WTC11 (cell line): ENCODE results near the gene ARHGEF28. TPM values are rescaled to one million over a fixed set of nuclear protein-coding genes. Genes with fewer than 3 reads are reported as not detected.

Source experiments
- ATAC-seq: fragments of 200-7000 bp; cut with Tn5 transposase; 2 replicates; pipeline ENCODE4 v1.10.0; 2021; ENCODE audit warnings: mild to moderate bottlenecking, moderate library complexity
- CTCF ChIA-PET: fragments of 300-600 bp; sonication (Branson Sonifier 250); formaldehyde crosslinking; loops from one replicate; lab custom pipeline; 2021; ENCODE audit warnings: antibody characterized with exemption; lab: Charles Lee
- POLR2A ChIA-PET: fragments of 350-600 bp; sonication (Branson Sonifier 250); formaldehyde crosslinking; loops from one replicate; lab custom pipeline; 2021; ENCODE audit warnings: antibody characterized with exemption; lab: Charles Lee
- DNase-seq: peaks from one replicate; pipeline ENCODE4 v3.0.0; 2021; ENCODE audit warnings: low spot score
- H3K27ac Mint-ChIP-seq: 2 replicates; pipeline ENCODE4 v1.8.0; 2021; ENCODE audit warnings: mixed read lengths
- H3K27me3 Mint-ChIP-seq: 2 replicates; pipeline ENCODE4 v1.8.0; 2021; ENCODE audit warnings: low read depth, mild to moderate bottlenecking, moderate library complexity, mixed read lengths
- H3K36me3 Mint-ChIP-seq: 2 replicates; pipeline ENCODE4 v1.8.0; 2021; ENCODE audit warnings: mixed read lengths
- H3K4me1 Mint-ChIP-seq: 2 replicates; pipeline ENCODE4 v1.8.0; 2022; ENCODE audit warnings: mixed read lengths
- H3K4me3 Mint-ChIP-seq: 2 replicates; pipeline ENCODE4 v1.8.0; 2021; ENCODE audit warnings: mild to moderate bottlenecking, moderate library complexity, mixed read lengths
- H3K9me3 Mint-ChIP-seq: 2 replicates; pipeline ENCODE4 v1.8.0; 2021; ENCODE audit warnings: mixed read lengths
- ATF1 ChIP-seq: sonication (generic); formaldehyde crosslinking; IDR thresholded peaks from 2 replicates; pipeline ENCODE4 v1.8.1; 2023; ENCODE audit warnings: mild to moderate bottlenecking, moderate library complexity, missing genetic modification reagents
- CREB1 ChIP-seq: sonication (generic); formaldehyde crosslinking; IDR thresholded peaks from 2 replicates; pipeline ENCODE4 v1.8.0; 2023; ENCODE audit warnings: mild to moderate bottlenecking, missing genetic modification reagents
- EMX1 ChIP-seq: fragments of 250-450 bp; sonication (Bioruptor Pico); IDR thresholded peaks from 2 replicates; pipeline ENCODE4 v1.8.0; 2021; ENCODE audit warnings: mild to moderate bottlenecking
- GABPB1 ChIP-seq: sonication (generic); formaldehyde crosslinking; IDR thresholded peaks from 2 replicates; pipeline ENCODE4 v1.8.1; 2023; ENCODE audit warnings: mild to moderate bottlenecking, missing genetic modification reagents
- HMGA2 ChIP-seq: fragments of 250-450 bp; sonication (Bioruptor Pico); IDR thresholded peaks from 2 replicates; pipeline ENCODE4 v1.4.0; 2021; ENCODE audit warnings: mild to moderate bottlenecking, moderate library complexity
- JAZF1 ChIP-seq: fragments of 250-450 bp; sonication (Bioruptor Pico); IDR thresholded peaks from 2 replicates; pipeline ENCODE4 v1.9.0; 2021; ENCODE audit warnings: moderate library complexity, mild to moderate bottlenecking, inconsistent platforms
- NR1H2 ChIP-seq: sonication (generic); formaldehyde crosslinking; IDR thresholded peaks from 2 replicates; pipeline ENCODE4 v1.9.0; 2021; ENCODE audit warnings: mild to moderate bottlenecking, moderate library complexity, missing genetic modification reagents
- PRRX2 ChIP-seq: fragments of 250-450 bp; sonication (Bioruptor Pico); IDR thresholded peaks from 2 replicates; pipeline ENCODE4 v1.8.0; 2021; ENCODE audit warnings: mild to moderate bottlenecking
- SMAD3 ChIP-seq: sonication (generic); formaldehyde crosslinking; IDR thresholded peaks from 2 replicates; pipeline ENCODE4 v1.8.0; 2022; ENCODE audit warnings: missing genetic modification reagents, mild to moderate bottlenecking, borderline replicate concordance
- SP1 ChIP-seq: sonication (generic); formaldehyde crosslinking; conservative IDR thresholded peaks from 2 replicates; pipeline ENCODE4 v1.8.1; 2022; ENCODE audit warnings: missing genetic modification reagents
- ZNF317 ChIP-seq: sonication (generic); formaldehyde crosslinking; IDR thresholded peaks from 2 replicates; pipeline ENCODE4 v1.8.1; 2023; ENCODE audit warnings: low read depth, mild to moderate bottlenecking, moderate library complexity, missing genetic modification reagents, borderline replicate concordance
- ZNF671 ChIP-seq: fragments of 250-450 bp; sonication (Bioruptor Pico); IDR thresholded peaks from 2 replicates; pipeline ENCODE4 v1.8.0; 2021; ENCODE audit warnings: mild to moderate bottlenecking
- total RNA-seq: library from RNA; stranded (reverse); gene quantifications from 3 replicates; pipeline ENCODE4 v1.2.3, GENCODE V29; 2021
- TF ChIP-seq, protein P1 (sequence below): sonication (generic); formaldehyde crosslinking; IDR thresholded peaks from 2 replicates; pipeline ENCODE4 v1.8.1; 2023; ENCODE audit warnings: mild to moderate bottlenecking, moderate library complexity, missing genetic modification reagents
- TF ChIP-seq, protein P2 (sequence below): sonication (generic); formaldehyde crosslinking; IDR thresholded peaks from 2 replicates; pipeline ENCODE4 v1.8.1; 2023; ENCODE audit warnings: mild to moderate bottlenecking, missing genetic modification reagents
- TF ChIP-seq, protein P3 (sequence below): fragments of 250-450 bp; sonication (Bioruptor Pico); IDR thresholded peaks from 2 replicates; pipeline ENCODE4 v2.1.2; 2022; ENCODE audit warnings: mild to moderate bottlenecking, moderate library complexity
- TF ChIP-seq, protein P4 (sequence below): fragments of 200-600 bp; IDR thresholded peaks from 2 replicates; pipeline ENCODE4 v1.8.0; 2022; ENCODE audit warnings: antibody characterized with exemption
- TF ChIP-seq, protein P5 (sequence below): fragments of 250-450 bp; sonication (Bioruptor Pico); IDR thresholded peaks from 2 replicates; pipeline ENCODE4 v1.9.0; 2021; ENCODE audit warnings: mild to moderate bottlenecking
- TF ChIP-seq, protein P6 (sequence below): sonication (generic); formaldehyde crosslinking; IDR thresholded peaks from 2 replicates; pipeline ENCODE4 v1.8.0; 2023; ENCODE audit warnings: mild to moderate bottlenecking, missing genetic modification reagents

The ARHGEF28 gene
- total RNA-seq, 1 experiment from 2014 or later = 0.96 TPM

DNA sequence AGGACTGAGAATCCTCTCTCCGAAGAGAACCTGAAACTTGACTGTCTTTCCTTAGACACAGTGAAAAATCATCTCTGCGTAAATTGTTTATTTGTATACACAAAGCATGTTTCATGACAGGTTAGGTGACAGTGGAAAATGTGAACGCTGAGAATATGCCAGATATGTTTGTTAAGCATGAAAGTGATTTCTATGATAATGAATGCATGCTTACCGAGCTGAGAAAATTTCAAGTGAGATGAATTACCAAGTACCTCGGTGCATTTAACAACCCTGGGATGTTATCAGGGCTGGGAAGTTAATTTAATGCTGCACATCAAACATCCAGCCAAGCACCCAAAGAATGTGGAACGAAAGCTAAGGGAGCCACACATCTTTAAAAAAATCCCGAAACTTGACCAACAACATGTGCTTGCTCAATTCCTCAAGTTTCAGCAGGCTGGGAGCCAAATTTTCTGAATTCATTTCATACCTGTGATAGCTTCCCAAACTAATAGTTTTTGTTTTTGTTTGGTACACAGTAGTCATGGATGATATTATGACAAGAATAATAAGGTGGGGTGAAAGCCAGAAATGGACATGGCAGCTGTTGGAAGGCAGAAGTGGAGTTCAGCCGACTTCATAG lies 336.9 kb downstream of the ARHGEF28 start:
- Mint-ChIP-seq H3K27ac (no peak overlapping the region), H3K9me3 (0 out of 2 replicates have a peak, but pooled peaks cover 3% of the 10 kb centered on the region), H3K4me1 (peaks cover 3% of the 10 kb centered on the region; the same call in 1 of the 2 replicates), H3K27me3 (no peaks in the 10 kb centered on the region), H3K36me3 (no peaks in the 10 kb centered on the region), H3K4me3 (no peak overlapping the region)
- DNase-seq (no peak), ATAC-seq (no peak)
- POLR2A ChIA-PET = no interaction called here
- CTCF ChIA-PET = no interaction called here
- no peak for TF ChIP-seq CREB1 (CRISPR knock-in tag)
- TF ChIP-seq, protein P1, sequence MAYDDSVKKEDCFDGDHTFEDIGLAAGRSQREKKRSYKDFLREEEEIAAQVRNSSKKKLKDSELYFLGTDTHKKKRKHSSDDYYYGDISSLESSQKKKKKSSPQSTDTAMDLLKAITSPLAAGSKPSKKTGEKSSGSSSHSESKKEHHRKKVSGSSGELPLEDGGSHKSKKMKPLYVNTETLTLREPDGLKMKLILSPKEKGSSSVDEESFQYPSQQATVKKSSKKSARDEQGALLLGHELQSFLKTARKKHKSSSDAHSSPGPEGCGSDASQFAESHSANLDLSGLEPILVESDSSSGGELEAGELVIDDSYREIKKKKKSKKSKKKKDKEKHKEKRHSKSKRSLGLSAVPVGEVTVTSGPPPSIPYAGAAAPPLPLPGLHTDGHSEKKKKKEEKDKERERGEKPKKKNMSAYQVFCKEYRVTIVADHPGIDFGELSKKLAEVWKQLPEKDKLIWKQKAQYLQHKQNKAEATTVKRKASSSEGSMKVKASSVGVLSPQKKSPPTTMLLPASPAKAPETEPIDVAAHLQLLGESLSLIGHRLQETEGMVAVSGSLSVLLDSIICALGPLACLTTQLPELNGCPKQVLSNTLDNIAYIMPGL (CRISPR knock-in tag) = no peak
- TF ChIP-seq ATF1 (CRISPR knock-in tag) = no peak
- no peak for TF ChIP-seq GABPB1 (CRISPR knock-in tag)
- TF ChIP-seq SP1 = no peak
- TF ChIP-seq SMAD3 (CRISPR knock-in tag) = no peak
- TF ChIP-seq EMX1 (CRISPR knock-in tag) = no peak

DNA sequence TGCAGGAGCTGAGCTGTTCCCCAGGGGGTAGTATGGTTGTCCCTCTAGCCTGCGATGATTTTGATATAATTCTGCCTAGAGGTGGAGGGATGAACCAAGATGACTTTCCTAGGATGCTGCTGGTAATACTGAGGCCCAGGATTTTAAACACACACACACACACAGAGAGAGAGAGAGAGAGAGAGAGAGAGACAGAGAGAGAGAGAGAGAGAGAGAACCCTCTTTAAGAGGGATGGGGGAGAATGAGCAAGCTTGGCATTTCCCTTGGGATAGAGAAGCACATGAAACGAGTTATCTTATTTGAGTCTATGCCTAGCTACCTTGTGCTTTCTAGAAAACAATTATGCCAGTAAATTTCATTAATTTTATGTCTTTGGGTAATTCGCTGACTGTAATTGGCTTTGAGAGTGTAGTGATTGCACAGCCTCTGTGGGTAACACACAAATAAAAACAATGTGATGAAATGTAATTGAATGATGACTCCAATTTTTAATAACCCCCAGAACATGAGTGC lies 338.4 kb downstream of the ARHGEF28 start:
- ChIA-PET CTCF (interaction anchor here (0.6 to 1.2 kb wide), 2 partner anchors 24 to 372 kb away, joined by 3 read pairs; no protein-coding TSS in a partner anchor), POLR2A (no interaction called here)
- Mint-ChIP-seq H3K36me3 (no peaks in the 10 kb centered on the region), H3K27ac (no peak overlapping the region), H3K27me3 (no peaks in the 10 kb centered on the region), H3K9me3 (0 out of 2 replicates have a peak, but pooled peaks cover 3% of the 10 kb centered on the region), H3K4me1 (peaks cover 10% of the 10 kb centered on the region), H3K4me3 (no peak overlapping the region)
- DNase-seq (no peak), ATAC-seq (no peak)
- no peak for TF ChIP-seq NR1H2
- TF ChIP-seq, protein P2, sequence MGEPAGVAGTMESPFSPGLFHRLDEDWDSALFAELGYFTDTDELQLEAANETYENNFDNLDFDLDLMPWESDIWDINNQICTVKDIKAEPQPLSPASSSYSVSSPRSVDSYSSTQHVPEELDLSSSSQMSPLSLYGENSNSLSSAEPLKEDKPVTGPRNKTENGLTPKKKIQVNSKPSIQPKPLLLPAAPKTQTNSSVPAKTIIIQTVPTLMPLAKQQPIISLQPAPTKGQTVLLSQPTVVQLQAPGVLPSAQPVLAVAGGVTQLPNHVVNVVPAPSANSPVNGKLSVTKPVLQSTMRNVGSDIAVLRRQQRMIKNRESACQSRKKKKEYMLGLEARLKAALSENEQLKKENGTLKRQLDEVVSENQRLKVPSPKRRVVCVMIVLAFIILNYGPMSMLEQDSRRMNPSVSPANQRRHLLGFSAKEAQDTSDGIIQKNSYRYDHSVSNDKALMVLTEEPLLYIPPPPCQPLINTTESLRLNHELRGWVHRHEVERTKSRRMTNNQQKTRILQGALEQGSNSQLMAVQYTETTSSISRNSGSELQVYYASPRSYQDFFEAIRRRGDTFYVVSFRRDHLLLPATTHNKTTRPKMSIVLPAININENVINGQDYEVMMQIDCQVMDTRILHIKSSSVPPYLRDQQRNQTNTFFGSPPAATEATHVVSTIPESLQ = no peak
- no peak for TF ChIP-seq ZNF317 (CRISPR knock-in tag)
- TF ChIP-seq ZNF671 (CRISPR knock-in tag) = no peak
- TF ChIP-seq, protein P3, sequence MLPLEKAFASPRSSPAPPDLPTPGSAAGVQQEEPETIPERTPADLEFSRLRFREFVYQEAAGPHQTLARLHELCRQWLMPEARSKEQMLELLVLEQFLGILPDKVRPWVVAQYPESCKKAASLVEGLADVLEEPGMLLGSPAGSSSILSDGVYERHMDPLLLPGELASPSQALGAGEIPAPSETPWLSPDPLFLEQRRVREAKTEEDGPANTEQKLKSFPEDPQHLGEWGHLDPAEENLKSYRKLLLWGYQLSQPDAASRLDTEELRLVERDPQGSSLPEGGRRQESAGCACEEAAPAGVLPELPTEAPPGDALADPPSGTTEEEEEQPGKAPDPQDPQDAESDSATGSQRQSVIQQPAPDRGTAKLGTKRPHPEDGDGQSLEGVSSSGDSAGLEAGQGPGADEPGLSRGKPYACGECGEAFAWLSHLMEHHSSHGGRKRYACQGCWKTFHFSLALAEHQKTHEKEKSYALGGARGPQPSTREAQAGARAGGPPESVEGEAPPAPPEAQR (CRISPR knock-in tag) = no peak
- no peak for TF ChIP-seq PRRX2 (CRISPR knock-in tag)
- no peak for TF ChIP-seq JAZF1
- TF ChIP-seq, protein P4, sequence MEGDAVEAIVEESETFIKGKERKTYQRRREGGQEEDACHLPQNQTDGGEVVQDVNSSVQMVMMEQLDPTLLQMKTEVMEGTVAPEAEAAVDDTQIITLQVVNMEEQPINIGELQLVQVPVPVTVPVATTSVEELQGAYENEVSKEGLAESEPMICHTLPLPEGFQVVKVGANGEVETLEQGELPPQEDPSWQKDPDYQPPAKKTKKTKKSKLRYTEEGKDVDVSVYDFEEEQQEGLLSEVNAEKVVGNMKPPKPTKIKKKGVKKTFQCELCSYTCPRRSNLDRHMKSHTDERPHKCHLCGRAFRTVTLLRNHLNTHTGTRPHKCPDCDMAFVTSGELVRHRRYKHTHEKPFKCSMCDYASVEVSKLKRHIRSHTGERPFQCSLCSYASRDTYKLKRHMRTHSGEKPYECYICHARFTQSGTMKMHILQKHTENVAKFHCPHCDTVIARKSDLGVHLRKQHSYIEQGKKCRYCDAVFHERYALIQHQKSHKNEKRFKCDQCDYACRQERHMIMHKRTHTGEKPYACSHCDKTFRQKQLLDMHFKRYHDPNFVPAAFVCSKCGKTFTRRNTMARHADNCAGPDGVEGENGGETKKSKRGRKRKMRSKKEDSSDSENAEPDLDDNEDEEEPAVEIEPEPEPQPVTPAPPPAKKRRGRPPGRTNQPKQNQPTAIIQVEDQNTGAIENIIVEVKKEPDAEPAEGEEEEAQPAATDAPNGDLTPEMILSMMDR = no peak
- TF ChIP-seq, protein P5, sequence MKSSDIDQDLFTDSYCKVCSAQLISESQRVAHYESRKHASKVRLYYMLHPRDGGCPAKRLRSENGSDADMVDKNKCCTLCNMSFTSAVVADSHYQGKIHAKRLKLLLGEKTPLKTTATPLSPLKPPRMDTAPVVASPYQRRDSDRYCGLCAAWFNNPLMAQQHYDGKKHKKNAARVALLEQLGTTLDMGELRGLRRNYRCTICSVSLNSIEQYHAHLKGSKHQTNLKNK (CRISPR knock-in tag) = no peak
- TF ChIP-seq HMGA2 = no peak
- TF ChIP-seq, protein P6, sequence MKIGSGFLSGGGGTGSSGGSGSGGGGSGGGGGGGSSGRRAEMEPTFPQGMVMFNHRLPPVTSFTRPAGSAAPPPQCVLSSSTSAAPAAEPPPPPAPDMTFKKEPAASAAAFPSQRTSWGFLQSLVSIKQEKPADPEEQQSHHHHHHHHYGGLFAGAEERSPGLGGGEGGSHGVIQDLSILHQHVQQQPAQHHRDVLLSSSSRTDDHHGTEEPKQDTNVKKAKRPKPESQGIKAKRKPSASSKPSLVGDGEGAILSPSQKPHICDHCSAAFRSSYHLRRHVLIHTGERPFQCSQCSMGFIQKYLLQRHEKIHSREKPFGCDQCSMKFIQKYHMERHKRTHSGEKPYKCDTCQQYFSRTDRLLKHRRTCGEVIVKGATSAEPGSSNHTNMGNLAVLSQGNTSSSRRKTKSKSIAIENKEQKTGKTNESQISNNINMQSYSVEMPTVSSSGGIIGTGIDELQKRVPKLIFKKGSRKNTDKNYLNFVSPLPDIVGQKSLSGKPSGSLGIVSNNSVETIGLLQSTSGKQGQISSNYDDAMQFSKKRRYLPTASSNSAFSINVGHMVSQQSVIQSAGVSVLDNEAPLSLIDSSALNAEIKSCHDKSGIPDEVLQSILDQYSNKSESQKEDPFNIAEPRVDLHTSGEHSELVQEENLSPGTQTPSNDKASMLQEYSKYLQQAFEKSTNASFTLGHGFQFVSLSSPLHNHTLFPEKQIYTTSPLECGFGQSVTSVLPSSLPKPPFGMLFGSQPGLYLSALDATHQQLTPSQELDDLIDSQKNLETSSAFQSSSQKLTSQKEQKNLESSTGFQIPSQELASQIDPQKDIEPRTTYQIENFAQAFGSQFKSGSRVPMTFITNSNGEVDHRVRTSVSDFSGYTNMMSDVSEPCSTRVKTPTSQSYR (CRISPR knock-in tag) = no peak
